ENCODE measurements around the gene TTC33.

Gene TTC33

DNA sequence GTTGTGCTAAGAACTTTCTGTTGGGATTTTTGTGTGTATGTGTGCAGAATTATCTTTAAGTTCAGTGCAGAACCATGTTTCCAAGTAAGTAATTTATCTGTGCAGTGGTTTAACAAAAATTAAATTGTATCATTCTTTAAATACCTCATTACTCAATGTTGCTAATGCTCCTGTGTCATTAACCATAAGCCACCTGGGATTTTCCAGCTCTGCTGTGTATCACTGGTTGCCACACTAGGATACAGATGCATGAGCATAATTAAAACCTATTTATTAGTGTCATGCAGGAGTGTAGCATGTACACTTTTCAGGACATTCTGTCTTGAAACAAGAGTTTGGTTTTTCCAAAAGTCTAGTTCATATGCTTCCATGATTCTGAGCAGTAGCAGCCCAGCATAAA is 196.5 kb downstream of the TTC33 start:
- DNase-seq = no peak

DNA sequence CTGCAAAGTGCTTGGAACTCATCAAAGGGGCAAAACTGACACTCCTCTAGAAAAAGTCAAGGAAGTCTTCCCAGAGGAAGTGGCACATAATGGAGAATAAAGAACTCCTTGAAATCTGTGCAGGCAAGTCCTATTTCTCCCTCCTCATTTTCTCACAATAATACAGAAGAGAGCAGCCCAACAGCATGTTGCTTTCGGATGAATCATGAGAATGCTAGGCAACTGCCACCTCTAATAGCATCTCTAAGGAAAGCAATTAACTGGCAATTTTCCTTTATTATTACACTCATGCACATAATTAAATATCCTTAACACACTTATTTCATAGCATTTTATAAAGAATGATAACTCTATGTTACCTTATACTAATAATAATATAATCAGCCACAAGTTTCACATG is 198.3 kb downstream of the TTC33 start:
- no peak for DNase-seq

DNA sequence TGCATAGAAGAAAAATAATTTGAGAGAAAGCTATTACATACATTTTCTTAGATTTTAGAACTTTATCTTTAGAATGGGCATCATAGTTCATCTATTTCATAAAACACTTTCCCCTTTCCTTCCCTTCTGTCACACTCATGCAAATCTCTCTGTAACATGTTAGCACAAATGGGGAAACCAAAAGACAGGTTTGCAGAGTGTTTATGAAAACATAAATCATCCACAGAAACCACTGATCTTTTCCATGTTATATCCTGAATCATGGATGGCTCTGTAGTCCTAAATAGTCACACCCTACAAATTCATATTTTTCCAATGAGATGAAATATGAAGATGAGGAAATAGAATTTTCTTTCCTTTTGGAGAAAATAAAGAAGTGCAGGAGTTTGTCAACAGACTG is 198.9 kb downstream of the TTC33 start:
- DNase-seq = no peak

DNA sequence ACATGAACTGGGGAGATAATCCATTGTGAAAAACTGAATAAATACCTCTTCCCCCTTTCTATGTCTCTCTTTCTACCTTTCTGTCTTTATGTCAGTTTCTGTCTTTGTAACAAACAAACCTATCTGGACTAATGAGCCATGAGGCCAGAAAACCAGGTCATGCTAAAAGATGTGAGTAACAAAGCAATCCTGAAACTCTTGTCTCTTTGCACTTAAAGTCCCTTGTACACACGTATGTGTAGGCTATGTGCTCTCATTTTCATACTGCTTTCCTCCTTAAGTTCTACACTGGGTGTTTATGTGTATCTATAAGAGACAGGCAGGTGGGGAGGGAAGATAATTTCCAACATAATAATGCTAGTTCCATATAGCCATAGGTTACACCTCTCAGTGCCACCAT is 199.9 kb downstream of the TTC33 start:
- no peak for DNase-seq

DNA sequence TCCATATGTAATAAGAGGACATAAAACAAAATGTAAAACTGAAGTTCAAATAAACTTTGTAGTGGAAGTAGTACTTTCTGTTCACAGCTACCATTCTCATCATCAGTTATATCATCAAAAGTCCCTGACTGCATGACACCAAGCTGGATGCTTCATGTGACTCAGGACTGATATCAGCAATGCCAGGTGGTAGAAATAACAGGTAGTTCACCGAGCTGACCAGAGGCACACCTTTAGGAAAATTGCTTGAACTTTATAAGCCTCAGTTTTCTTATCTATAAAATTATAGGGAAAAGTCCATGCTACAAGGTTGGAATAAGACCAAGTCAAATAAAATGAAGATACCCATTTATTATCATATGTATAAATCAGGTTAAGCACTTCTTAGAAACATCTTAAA is 200.9 kb downstream of the TTC33 start:
- DNase-seq = no peak

DNA sequence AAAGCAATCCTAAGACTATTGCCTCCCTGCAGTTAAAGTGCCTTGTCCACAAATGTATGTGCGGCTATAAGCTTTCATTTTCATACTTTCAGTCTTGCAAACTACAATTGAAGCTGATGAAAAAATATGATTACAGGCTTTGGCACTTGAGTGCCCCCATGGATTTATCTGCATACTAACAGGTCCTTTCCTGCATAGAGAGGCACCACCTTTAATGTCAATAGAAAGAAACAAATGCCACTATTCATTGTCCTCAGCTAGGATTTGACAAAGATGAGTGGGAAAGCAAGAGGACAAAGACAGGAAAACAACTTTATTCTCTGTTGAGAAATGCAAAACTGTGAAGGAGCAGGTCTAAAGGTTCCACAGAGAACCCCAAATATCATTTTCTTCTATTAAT is 201.7 kb downstream of the TTC33 start:
- DNase-seq = no peak

DNA sequence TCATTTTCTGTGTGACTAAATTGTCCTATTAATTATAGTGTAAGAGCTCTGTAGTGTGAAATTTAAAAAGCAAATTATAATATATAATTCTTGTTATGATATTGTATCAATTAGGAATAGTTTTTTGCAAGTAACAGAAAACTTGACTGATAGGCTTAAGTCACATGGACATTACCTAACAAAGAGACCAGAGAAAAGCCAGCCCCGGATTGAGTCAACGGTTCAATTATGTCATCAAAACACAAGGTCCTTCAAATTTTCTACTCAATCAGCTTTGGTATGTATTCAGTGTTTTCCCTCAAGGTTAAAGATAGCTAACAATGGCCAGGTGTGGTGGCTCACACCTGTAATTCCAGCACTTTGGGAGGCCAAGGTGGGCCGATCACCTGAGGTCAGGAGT is 202.8 kb downstream of the TTC33 start:
- DNase-seq = no peak

DNA sequence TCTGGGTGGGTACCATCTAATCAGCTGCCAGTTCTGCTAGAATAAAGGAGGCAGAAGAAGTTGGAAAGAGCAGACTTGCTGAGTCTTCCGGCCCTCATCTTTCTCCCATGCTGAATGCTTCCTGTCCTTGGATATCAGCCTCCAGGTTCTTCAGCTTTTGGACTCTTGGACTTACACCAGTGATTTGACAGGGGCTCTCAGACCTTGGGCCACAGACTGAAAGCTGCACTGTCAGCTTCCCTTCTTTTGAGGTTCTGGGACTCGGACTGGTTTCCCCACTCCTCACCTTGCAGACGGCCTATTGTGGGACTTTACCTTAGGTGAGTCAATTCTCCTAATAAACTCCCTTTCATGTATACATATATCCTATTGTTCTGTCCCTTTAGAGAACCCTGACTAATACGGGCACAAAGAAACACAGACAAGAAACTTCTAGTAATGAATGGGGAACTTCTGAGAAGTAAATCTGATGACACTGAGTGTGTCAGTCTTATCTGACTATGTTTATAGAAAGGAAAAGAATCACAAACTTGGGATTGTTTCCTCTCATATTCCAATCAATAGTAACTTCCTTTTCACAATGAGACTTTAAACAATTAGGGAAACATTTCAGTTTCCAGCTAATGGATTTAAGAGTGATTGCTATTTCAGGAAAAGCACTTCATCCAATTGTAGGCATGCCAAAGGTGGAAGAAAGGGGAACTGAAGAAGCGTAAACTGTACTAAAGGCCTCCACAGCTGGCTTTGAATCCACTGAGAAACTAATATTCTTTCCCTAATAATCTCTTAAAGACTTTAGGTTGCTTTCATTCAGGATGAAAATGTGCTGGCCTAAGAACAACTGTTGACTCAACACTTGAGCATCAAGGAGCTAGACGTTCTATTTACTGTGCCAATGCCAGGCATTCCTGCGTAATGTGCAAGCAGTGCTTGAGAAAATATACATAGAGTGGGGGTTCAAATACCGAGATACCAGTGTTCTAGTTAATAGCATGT is 204.0 kb downstream of the TTC33 start:
- no peak for DNase-seq

DNA sequence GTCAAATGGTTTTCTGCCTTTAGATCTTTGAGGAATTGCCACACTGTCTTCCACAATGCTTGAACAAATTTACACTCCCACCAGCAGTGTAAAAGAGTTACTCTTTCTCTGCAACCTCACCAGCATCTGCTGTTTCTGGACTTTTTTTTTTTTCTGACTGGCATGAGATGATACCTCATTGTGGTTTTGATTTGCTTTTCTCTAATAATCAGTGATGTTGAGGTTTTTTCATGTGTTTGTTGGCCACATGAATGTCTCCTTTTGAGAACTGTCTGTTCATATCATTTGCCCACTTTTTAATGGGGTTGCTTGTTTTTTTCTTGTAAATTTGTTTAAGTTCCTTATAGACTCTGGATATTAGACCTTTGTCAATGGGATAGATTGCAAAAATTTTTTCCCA is 205.3 kb downstream of the TTC33 start:
- no peak for DNase-seq

DNA sequence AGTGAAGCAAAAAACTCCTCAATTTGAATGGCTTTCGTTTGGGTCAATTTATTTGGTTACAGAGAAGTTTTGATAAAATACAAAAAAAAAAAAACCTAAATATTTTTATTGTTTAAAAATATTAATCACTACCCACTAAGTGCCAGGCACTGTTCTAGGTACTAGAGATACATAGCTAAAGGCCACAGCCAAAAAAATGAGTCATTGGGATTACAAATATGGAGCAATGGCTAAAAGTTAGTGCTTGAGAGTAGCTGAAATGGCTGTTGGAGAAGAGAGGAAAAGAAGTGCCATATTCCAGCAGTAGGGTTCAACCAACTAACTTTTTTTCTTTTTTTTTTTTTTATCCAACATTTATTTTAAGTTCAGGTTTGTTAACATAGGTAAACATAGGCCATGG is 206.1 kb downstream of the TTC33 start:
- DNase-seq = no peak

DNA sequence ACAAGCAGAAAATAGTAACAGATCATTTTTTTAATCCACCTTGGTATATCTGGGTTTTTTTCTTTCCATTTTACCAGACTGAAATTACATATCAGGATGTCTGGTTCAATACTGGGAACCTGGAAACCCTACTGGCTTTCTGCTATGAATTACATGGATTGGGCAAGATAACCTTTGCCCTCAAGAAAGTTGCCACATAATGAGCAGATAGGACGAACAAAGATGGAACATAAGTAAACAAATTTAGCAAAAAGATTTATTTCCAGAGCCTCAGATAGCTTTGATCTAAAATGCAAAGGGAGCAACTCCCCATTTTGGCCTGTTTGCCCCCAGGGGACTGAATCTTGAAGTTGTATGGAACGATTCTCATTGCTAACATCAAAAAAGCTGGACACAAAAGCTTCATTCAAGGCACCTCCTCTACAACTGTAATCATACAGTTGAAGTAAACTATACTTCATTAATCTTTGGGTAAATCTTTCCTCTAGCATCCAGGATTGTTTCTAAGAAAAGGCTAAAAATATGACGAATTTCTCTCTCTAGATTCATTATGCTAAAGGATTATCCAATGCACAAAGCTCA is 207.7 kb downstream of the TTC33 start:
- DNase-seq = no peak

DNA sequence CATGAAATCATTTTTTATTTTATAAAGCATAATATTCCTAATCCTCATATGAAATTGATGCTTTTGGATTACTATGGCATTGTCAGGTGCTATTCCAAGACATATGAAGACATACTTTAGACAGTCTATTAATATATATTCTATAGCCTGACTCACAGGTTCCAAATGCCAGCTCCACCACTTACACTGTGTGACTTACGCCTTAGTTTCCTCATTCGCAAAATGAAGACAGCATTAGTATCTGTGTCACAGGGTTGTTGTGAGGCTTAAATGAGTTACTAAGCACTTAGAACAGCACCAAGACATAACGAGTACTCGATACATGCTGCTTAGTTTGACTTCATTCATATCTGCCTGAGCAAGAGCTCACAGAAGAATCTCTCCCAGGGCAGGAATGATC is 208.2 kb downstream of the TTC33 start:
- no peak for DNase-seq

DNA sequence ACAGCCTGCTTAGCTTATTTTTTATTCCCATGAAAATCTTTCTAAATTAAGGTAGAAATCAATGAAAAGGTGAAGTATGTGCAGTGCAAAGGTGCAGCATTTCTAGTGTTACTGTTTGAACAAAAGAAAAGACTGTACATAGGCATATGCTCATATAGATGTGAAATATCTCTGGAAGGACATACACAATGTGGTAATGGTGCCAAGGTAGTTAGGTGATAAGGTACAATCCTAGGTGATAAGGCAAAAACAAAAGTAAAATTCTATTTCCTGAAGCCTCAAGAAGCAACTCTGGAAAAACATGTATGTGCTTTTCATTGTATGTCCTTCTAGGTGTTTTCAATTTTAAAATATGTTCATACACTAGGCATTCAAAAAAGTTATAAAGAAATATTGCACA is 215.5 kb downstream of the TTC33 start:
- no peak for DNase-seq

DNA sequence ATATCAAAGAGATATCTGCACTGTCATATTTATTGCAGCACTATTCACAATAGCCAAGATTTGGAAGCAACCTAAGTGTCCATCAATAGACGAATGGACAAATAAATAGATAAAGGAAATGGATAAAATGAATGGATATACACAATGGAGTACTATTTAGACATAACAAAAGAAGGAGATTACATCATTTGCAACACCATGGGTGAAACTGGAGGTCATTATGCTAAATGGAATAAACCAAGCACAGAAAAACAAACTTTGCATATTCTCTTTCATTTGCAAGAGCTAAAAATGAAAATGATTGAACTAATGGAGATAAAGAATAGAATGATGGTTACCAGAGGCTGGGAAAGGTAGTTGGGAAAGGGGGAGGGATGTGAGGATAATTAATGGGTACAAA is 231.1 kb downstream of the TTC33 start:
- DNase-seq = no peak

DNA sequence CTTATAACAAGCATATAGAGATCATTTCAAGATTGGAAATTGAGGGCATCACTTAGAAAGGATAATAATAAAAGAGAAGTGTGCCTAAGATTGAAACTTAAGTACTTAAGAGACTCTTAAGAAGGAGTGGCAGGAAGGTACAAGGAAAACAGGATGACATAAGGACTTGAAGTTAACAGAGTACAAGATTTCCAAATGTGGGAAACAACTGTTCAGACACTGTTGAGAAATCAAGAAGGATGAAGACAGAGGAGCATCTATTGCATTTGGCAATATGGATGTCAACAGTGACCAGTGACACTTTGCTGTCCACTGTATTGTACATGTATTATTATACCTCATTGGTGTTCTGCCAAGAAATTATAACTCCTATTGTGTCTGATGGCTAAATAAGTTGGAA is 233.8 kb downstream of the TTC33 start:
- DNase-seq = no peak

DNA sequence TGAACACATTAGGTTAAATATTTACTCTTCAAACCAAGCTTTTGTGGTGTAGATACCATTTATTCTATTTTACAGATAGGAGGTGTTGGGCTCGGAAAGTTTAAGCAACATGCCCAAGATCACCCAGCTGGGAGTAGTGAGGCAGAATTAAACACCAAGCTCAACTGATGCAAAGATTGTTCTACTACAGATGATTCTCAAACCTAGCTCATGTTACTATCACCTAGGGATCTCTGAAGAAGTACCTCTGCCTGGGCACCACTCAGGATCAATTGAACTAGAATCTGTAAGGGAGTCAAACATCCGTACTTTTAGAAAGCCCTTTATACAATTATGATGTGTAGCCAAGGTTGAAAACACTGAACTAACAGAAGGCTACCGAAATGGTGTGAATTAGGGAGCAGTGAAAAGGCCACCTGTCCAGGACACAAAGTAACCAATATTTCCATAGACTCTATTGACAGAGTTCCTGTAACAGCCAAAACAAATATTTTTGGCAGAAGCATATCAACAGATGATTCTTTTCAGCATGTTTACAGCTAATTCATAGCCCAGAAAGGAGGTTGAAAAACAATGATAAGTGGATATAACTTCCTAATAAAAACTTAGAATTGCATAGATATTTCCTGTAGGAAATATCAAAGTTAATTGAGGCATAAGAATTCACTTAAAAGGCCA is 234.5 kb downstream of the TTC33 start:
- no peak for DNase-seq

DNA sequence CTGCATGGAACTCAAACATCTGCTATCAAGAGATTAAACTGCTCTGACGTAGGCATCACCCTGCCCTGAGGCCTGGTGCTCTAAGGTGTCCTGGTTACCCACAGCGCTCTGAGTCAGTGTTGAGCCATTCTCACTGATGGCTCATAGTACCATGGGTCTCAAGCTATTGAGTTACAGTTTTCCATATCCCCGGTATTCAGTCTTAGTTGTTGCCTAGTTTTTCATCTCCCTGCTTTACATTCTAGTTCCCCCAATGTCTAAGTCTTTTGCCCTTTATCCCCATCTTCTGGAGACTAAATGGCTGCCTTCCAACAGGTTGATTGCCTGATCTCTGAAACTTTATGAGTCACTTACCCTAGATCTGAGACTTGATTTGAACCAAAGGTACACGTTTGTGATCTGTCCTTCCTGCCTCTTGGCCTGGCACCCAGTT is 237.3 kb downstream of the TTC33 start:
- no peak for DNase-seq

DNA sequence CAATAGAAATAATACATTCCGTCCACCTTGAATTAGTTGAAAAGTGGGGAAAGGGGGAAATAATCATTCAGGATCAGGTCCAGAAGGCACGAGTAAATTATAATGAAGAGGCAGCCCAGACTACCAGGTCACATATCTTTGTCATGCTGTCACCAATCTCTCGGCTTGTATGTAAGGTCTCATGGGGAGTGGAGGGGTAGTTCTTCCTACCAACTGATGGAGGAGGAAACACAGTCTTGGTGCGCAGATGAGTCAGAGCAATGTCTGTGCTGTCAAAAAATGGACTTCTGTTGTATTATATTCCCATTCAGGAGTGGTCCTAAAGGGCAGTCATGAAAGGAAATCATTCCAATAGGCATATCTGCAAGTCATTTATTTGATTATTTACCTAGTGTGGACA is 240.3 kb downstream of the TTC33 start:
- no peak for DNase-seq

DNA sequence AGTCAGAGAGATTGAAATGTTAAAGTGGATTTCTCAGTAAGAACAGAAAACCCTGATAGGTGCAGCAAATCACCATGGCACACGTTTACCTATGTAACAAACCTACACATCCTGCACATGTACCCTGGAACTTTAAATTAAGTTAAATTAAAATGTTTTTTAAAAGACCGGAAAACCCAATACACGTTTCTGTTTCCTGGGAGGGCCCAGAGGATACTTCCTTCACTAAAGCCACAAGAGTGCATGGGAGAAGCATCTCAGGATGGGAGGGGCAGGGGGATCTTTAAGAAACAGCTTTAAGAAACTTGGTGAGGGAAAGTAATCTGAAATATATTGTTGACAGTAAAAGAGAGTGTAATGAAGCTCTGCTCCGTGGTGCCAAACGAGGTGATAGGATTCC is 240.8 kb downstream of the TTC33 start:
- no peak for DNase-seq

DNA sequence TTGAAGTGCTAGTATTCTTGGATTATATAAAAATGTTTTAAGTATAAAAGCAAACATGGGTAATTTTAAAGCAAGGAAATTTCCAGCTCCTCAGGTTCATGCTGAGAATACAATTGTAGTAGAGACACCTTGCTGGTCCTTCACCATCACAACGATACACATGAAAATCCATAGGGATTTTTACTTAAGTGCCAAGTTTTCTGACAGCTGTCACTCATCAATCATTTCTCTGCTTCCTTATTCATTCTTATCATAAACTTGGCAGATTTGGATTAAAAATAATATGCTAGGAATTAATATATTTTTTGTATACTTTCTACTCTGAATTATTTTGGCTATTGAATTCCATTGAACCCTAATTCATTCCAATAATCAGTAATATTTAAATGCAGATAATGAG is 244.0 kb downstream of the TTC33 start:
- no peak for DNase-seq

DNA sequence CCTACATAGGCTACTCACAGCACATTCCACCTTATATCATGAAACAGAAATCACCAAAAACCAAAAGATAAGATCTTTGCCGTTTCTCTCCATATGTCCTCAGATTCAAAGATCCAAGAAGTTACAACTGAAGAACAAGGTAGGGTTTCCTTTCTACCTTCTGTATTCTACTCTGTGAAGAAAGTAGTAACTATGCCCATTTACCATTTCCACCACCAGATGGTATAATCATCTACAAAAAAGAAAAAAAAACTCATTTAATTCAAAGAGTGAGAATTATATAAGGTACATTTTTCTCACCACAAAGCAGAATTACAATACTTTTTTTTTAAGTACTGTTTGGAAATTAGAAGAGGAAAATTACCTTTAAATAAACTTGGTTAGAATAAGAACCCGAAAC is 248.7 kb downstream of the TTC33 start:
- DNase-seq = no peak

DNA sequence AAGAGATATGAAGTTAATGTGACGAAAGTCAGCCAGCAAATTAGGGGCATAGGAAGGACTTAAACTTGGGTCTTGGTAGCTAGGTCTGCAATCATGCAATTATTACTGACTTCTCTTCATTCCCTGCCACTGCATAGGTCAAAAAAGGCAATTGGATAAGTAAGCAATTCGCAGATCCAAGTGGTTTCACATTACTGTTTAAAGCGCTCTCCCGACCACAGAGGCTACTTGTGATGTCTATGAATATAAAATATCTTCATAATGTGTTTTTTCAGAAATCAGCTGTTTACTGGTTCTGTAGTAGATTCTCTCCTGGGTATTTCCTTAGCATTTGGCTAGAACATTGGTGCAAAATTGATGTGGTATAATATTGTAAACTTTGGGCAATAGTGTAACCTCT is 250.7 kb downstream of the TTC33 start:
- DNase-seq = no peak

DNA sequence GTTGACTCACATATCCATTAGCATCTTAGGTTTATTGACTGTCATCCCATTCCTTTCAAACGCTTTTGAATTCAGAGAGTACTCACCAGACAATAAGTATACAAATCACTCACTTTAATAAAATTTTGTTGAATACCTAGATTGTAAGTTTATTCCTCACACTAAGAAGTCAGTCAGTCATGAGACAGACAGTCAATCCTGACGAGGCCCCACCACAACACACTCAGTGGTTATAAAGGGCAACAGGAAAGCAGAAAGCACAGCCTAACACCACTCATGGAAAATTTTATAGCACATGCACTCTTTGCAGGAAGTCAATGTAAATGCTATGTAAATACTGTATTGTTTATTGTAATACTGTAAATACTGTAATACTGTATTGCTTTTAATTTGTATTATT is 252.3 kb downstream of the TTC33 start:
- no peak for DNase-seq

DNA sequence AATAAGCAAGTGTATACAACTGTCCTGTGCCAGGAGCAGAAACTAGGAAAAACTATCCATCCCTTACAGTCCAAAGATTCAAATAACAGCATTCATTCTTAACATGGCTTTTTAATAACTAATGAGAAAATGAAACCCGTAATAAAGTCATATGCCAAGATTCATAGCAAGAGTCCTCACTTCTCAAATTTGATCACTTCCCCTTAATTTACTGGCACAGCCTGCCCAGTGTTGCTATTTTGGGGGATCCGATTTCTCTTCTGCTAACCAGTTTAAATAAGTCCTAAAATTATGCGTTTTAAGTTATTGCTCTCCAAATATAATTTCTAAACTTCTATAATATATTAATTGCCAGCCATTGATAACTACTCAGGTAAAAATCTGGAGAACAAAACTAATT is 253.0 kb downstream of the TTC33 start:
- no peak for DNase-seq

All from NCI-H1417 treated with DMSO at 0.1 percent for 48 hours (cell line).